Measurements from ENCODE around the gene DPEP1. TPM values are rescaled to one million over a fixed set of nuclear protein-coding genes. Genes with fewer than 3 reads are reported as not detected.

Gene DPEP1
- total RNA-seq, 1 experiment from 2014 or later, result 1.1 TPM

GRCh38 chr16:89620406-89620841 lies 7.0 kb downstream of the DPEP1 start:
- TF ChIP-seq, protein P1, sequence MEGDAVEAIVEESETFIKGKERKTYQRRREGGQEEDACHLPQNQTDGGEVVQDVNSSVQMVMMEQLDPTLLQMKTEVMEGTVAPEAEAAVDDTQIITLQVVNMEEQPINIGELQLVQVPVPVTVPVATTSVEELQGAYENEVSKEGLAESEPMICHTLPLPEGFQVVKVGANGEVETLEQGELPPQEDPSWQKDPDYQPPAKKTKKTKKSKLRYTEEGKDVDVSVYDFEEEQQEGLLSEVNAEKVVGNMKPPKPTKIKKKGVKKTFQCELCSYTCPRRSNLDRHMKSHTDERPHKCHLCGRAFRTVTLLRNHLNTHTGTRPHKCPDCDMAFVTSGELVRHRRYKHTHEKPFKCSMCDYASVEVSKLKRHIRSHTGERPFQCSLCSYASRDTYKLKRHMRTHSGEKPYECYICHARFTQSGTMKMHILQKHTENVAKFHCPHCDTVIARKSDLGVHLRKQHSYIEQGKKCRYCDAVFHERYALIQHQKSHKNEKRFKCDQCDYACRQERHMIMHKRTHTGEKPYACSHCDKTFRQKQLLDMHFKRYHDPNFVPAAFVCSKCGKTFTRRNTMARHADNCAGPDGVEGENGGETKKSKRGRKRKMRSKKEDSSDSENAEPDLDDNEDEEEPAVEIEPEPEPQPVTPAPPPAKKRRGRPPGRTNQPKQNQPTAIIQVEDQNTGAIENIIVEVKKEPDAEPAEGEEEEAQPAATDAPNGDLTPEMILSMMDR (conservative IDR thresholded peaks at IDR 0.05), result no peak
- no peak for DNase-seq
- no peak overlapping the region for H3K27ac Mint-ChIP-seq
- no peak overlapping the region for H3K4me3 Mint-ChIP-seq
- no peaks in the 10 kb centered on the region for H4K20me1 ChIP-seq (ENCODE audit: control insufficient read depth, insufficient read depth, insufficient read length)
- H3K4ac ChIP-seq (ENCODE audit: low read depth, low read length), result no peak overlapping the region
- no peak overlapping the region for H3K9ac ChIP-seq (ENCODE audit: extremely low read depth, insufficient read length, low read length)
- no peak overlapping the region for H3K4me2 ChIP-seq (ENCODE audit: insufficient read depth, insufficient read length, low read length)
- no peak overlapping the region for H3K23ac ChIP-seq (ENCODE audit: insufficient read length, low read depth, low read length)
- no peak overlapping the region for H2BK5ac ChIP-seq (ENCODE audit: insufficient read length, low read length)
- peaks cover 0 to 2% of the 10 kb centered on the region in 2 experiments; a peak in 2 of 5 replicates for H3K9me3 Mint-ChIP-seq
- no peaks in the 10 kb centered on the region; the same call in 1 of the 2 replicates for H3K4me1 ChIP-seq (ENCODE audit: insufficient read depth, low read length)
- H3K27ac ChIP-seq (ENCODE audit: insufficient read length, low read depth, low read length), result no peak overlapping the region
- no peaks in the 10 kb centered on the region for H3K79me1 ChIP-seq (ENCODE audit: insufficient read depth, low read depth, low read length, poor library complexity, severe bottlenecking)
- no peak overlapping the region for H4K5ac ChIP-seq (ENCODE audit: insufficient read length, low read depth, low read length)
- H2BK120ac ChIP-seq (ENCODE audit: low read depth, low read length, poor library complexity, severe bottlenecking), result no peak overlapping the region
- no peak overlapping the region for H4K8ac ChIP-seq (replicated peaks; ENCODE audit: insufficient read length, low read depth, low read length)
- no peak overlapping the region for H2BK15ac ChIP-seq (ENCODE audit: low read depth, low read length)
- H2AK5ac ChIP-seq (ENCODE audit: insufficient read length, low read length), result no peak overlapping the region
- no peaks in the 10 kb centered on the region for H3K79me2 ChIP-seq (ENCODE audit: insufficient read depth, low read length)
- H3K23me2 ChIP-seq (ENCODE audit: insufficient read length, low read depth, low read length, poor library complexity, severe bottlenecking), result no peaks in the 10 kb centered on the region
- no peak overlapping the region for H4K91ac ChIP-seq (ENCODE audit: insufficient read length, low read depth, low read length)
- H3K18ac ChIP-seq (ENCODE audit: insufficient read length, low read depth, low read length), result no peak overlapping the region
- H2AFZ ChIP-seq (ENCODE audit: low read length), result no peak overlapping the region
- H3K14ac ChIP-seq (ENCODE audit: insufficient read depth, low read length), result no peak overlapping the region
- no peak overlapping the region for H3K56ac ChIP-seq (ENCODE audit: insufficient read length, low read depth, low read length)
- no peak overlapping the region for H2BK12ac ChIP-seq (ENCODE audit: insufficient read length, low read depth, low read length)
- H3K27me3 ChIP-seq (ENCODE audit: insufficient read depth, low read length), result peaks cover 2% of the 10 kb centered on the region; the same call in 1 of the 2 replicates
- H3T11ph ChIP-seq (ENCODE audit: low read length), result no peak overlapping the region
- no peak overlapping the region for H2BK20ac ChIP-seq (ENCODE audit: low read depth, low read length, poor library complexity, severe bottlenecking)
- no CpG with 5 or more reads among the region's 16 CpGs for WGBS (ENCODE audit: extremely low coverage, insufficient read length, low lambda C conversion rate)
- no peaks in the 10 kb centered on the region for H3K9me3 ChIP-seq (ENCODE audit: control insufficient read depth, low read depth, low read length)
- peaks cover 32% of the 10 kb centered on the region for H3K27me3 Mint-ChIP-seq (ENCODE audit: low read depth)
- H3K4me1 Mint-ChIP-seq, result peaks cover 9 to 52% of the 10 kb centered on the region in 2 experiments
- peaks cover 0 to 3% (median 3%) of the 10 kb centered on the region in 3 experiments; a peak in 3 of 7 replicates for H3K36me3 Mint-ChIP-seq (ENCODE audit: insufficient read depth in 1 of 3, low read depth in 3 of 3)

Data from H9 (cell line).